H9 (cell line): ENCODE measurements around the gene GNAT3. TPM values are rescaled to one million over a fixed set of nuclear protein-coding genes. Genes with fewer than 3 reads are reported as not detected.

Experiments used
- DNase-seq: peaks from one replicate; pipeline ENCODE4 v3.0.0-alpha.2; 2017
- H2AFZ ChIP-seq: one replicate; pipeline ENCODE4 v1.6.1; 2013; ENCODE audit warnings: mild to moderate bottlenecking, low read length, control low read depth, moderate library complexity
- H2AK5ac ChIP-seq: 2 replicates; pipeline ENCODE4 v1.6.1; 2013; ENCODE audit warnings: low read length, control low read depth, mixed read lengths; ENCODE audit not compliant: insufficient read length
- H2BK120ac ChIP-seq: one replicate; pipeline ENCODE4 v1.6.1; 2013; ENCODE audit warnings: low read depth, mild to moderate bottlenecking, low read length, control low read depth, inconsistent platforms; ENCODE audit not compliant: poor library complexity, severe bottlenecking
- H2BK12ac ChIP-seq: 2 replicates; pipeline ENCODE4 v1.6.1; 2013; ENCODE audit warnings: low read length, control low read depth, mixed read lengths, low read depth; ENCODE audit not compliant: insufficient read length
- H2BK15ac ChIP-seq: 2 replicates; pipeline ENCODE4 v1.6.1; 2013; ENCODE audit warnings: low read depth, low read length, control low read depth
- H2BK20ac ChIP-seq: one replicate; pipeline ENCODE4 v1.6.1; 2013; ENCODE audit warnings: low read depth, mild to moderate bottlenecking, low read length, control low read depth, inconsistent platforms; ENCODE audit not compliant: poor library complexity, severe bottlenecking
- H2BK5ac ChIP-seq: 2 replicates; pipeline ENCODE4 v1.6.1; 2013; ENCODE audit warnings: low read length, control low read depth, mixed read lengths; ENCODE audit not compliant: insufficient read length
- H3K14ac ChIP-seq: 2 replicates; pipeline ENCODE4 v1.6.1; 2013; ENCODE audit warnings: low read length, control low read depth; ENCODE audit not compliant: insufficient read depth
- H3K18ac ChIP-seq: 2 replicates; pipeline ENCODE4 v1.6.1; 2013; ENCODE audit warnings: low read depth, mild to moderate bottlenecking, mixed read lengths, low read length, control low read depth; ENCODE audit not compliant: insufficient read length
- H3K23ac ChIP-seq: 2 replicates; pipeline ENCODE4 v1.6.1; 2013; ENCODE audit warnings: low read length, control low read depth, mixed read lengths, low read depth; ENCODE audit not compliant: insufficient read length
- H3K23me2 ChIP-seq: 2 replicates; pipeline ENCODE4 v1.6.1; 2013; ENCODE audit warnings: low read depth, mild to moderate bottlenecking, mixed read lengths, low read length, control low read depth; ENCODE audit not compliant: insufficient read length, poor library complexity, severe bottlenecking
- H3K27ac ChIP-seq: 2 replicates; pipeline ENCODE4 v1.5.1; 2013; ENCODE audit warnings: low read length, control low read depth, mixed read lengths, low read depth; ENCODE audit not compliant: insufficient read length
- H3K27me3 ChIP-seq: 2 replicates; pipeline ENCODE4 v1.6.1; 2013; ENCODE audit warnings: low read length, control low read depth, inconsistent platforms; ENCODE audit not compliant: insufficient read depth
- H3K4ac ChIP-seq: 2 replicates; pipeline ENCODE4 v1.6.1; 2013; ENCODE audit warnings: low read depth, mild to moderate bottlenecking, control low read depth, inconsistent platforms, low read length, moderate library complexity
- H3K4me1 ChIP-seq: 2 replicates; pipeline ENCODE4 v1.6.1; 2013; ENCODE audit warnings: low read length, control low read depth, inconsistent platforms; ENCODE audit not compliant: insufficient read depth
- H3K4me2 ChIP-seq: 2 replicates; pipeline ENCODE4 v1.6.1; 2013; ENCODE audit warnings: low read length, control low read depth, mixed read lengths; ENCODE audit not compliant: insufficient read length, insufficient read depth
- H3K56ac ChIP-seq: 2 replicates; pipeline ENCODE4 v1.6.1; 2013; ENCODE audit warnings: low read depth, mild to moderate bottlenecking, mixed read lengths, low read length, control low read depth; ENCODE audit not compliant: insufficient read length
- H3K79me1 ChIP-seq: 2 replicates; pipeline ENCODE4 v1.6.1; 2013; ENCODE audit warnings: low read depth, mild to moderate bottlenecking, moderate library complexity, low read length, control low read depth, inconsistent platforms; ENCODE audit not compliant: insufficient read depth, poor library complexity, severe bottlenecking
- H3K79me2 ChIP-seq: 2 replicates; pipeline ENCODE4 v1.6.1; 2013; ENCODE audit warnings: low read length, control low read depth, inconsistent platforms; ENCODE audit not compliant: insufficient read depth
- H3K9ac ChIP-seq: 2 replicates; pipeline ENCODE4 v1.6.1; 2013; ENCODE audit warnings: low read length, control low read depth, mixed read lengths; ENCODE audit not compliant: insufficient read length; ENCODE audit errors: extremely low read depth
- H3K9me3 ChIP-seq: one replicate; pipeline ENCODE4 v1.6.1; 2013; ENCODE audit warnings: low read depth, low read length, inconsistent platforms; ENCODE audit not compliant: control insufficient read depth
- H3T11ph ChIP-seq: one replicate; pipeline ENCODE4 v1.6.1; 2013; ENCODE audit warnings: mild to moderate bottlenecking, low read length, control low read depth, inconsistent platforms
- H4K20me1 ChIP-seq: one replicate; pipeline ENCODE4 v1.6.1; 2013; ENCODE audit not compliant: control insufficient read depth, insufficient read length, insufficient read depth
- H4K5ac ChIP-seq: 2 replicates; pipeline ENCODE4 v1.6.1; 2013; ENCODE audit warnings: low read depth, mild to moderate bottlenecking, mixed read lengths, low read length, control low read depth; ENCODE audit not compliant: insufficient read length
- H4K8ac ChIP-seq: replicated peaks from 2 replicates; pipeline ENCODE4 v1.6.1; 2013; ENCODE audit warnings: low read length, control low read depth, mixed read lengths, low read depth; ENCODE audit not compliant: insufficient read length
- H4K91ac ChIP-seq: 2 replicates; pipeline ENCODE4 v1.6.1; 2013; ENCODE audit warnings: low read depth, mild to moderate bottlenecking, moderate library complexity, mixed read lengths, low read length, control low read depth; ENCODE audit not compliant: insufficient read length
- H3K27ac Mint-ChIP-seq, 3 experiments: 2 replicates in 2 of 3; 3 replicates in 1 of 3; pipeline ENCODE4 v1.8.0; 2020 to 2021; ENCODE audit warnings: mixed read lengths in 3 of 3, mild to moderate bottlenecking in 1 of 3, moderate library complexity in 1 of 3
- H3K27me3 Mint-ChIP-seq: 2 replicates; pipeline ENCODE4 v1.8.0; 2021; ENCODE audit warnings: low read depth, mild to moderate bottlenecking, moderate library complexity, mixed read lengths
- H3K36me3 Mint-ChIP-seq, 3 experiments: 2 replicates in 2 of 3; 3 replicates in 1 of 3; pipeline ENCODE4 v1.8.0; 2020 to 2021; ENCODE audit warnings: low read depth in 3 of 3, mixed read lengths in 3 of 3; ENCODE audit not compliant: insufficient read depth in 1 of 3
- H3K4me1 Mint-ChIP-seq, 2 experiments: 2 replicates each; pipeline ENCODE4 v1.8.0; 2020; ENCODE audit warnings: mixed read lengths in 2 of 2
- H3K4me3 Mint-ChIP-seq, 2 experiments: 2 replicates in 1 of 2; 3 replicates in 1 of 2; pipeline ENCODE4 v1.8.0; 2020 to 2021; ENCODE audit warnings: mild to moderate bottlenecking in 2 of 2, mixed read lengths in 2 of 2, moderate library complexity in 1 of 2
- H3K9me3 Mint-ChIP-seq, 2 experiments: 2 replicates in 1 of 2; 3 replicates in 1 of 2; pipeline ENCODE4 v1.8.0; 2020; ENCODE audit warnings: mild to moderate bottlenecking in 2 of 2, mixed read lengths in 2 of 2, moderate library complexity in 1 of 2
- CTCF ChIP-seq: fragments of 200-600 bp; sonication (generic); conservative IDR thresholded peaks from 3 replicates; pipeline ENCODE4 v1.8.0; 2021; ENCODE audit warnings: antibody characterized with exemption, mild to moderate bottlenecking
- WGBS: extraction: QIAGEN DNeasy Blood & Tissue Kit; methylation state at CpG from one replicate; pipeline ENCODE4 v1.1.7; 2013; ENCODE audit warnings: missing lambda C conversion rate, low lambda C conversion rate, mixed read lengths; ENCODE audit not compliant: insufficient read length; ENCODE audit errors: extremely low coverage; 5-methylcytosine and 5-hydroxymethylcytosine counted together
- total RNA-seq: library from RNA; stranded (reverse); gene quantifications from 2 replicates; pipeline ENCODE4 v1.2.1, GENCODE V29; 2021

Gene GNAT3
- total RNA-seq, 1 experiment from 2014 or later = not detected

GRCh38 chr7:80550005-80550404, 38.1 kb upstream of the GNAT3 start:
- H3K79me2 ChIP-seq = no peaks in the 10 kb centered on the region
- no peak overlapping the region for H3K23ac ChIP-seq
- no peak for TF ChIP-seq CTCF
- no peak overlapping the region for H3K27ac ChIP-seq
- H4K91ac ChIP-seq = no peak overlapping the region
- H3K14ac ChIP-seq = no peak overlapping the region
- no peaks in the 10 kb centered on the region for H3K27me3 Mint-ChIP-seq
- no peaks in the 10 kb centered on the region for H3K27me3 ChIP-seq
- H3K9me3 ChIP-seq = no peaks in the 10 kb centered on the region
- no peak overlapping the region for H4K5ac ChIP-seq
- no peak overlapping the region for H2BK15ac ChIP-seq
- H3K9ac ChIP-seq = no peak overlapping the region
- no peaks in the 10 kb centered on the region for H3K4me1 Mint-ChIP-seq
- no peak overlapping the region for H3K4me3 Mint-ChIP-seq
- peaks cover 0 to 3% of the 10 kb centered on the region in 2 experiments; a peak in 3 of 5 replicates for H3K9me3 Mint-ChIP-seq
- no peak overlapping the region for H2BK5ac ChIP-seq
- no peak overlapping the region for H2AFZ ChIP-seq
- no peaks in the 10 kb centered on the region for H3K79me1 ChIP-seq
- H3K56ac ChIP-seq = no peak overlapping the region
- no peak overlapping the region for H3T11ph ChIP-seq
- H2BK120ac ChIP-seq = no peak overlapping the region
- no peak overlapping the region for H4K8ac ChIP-seq
- H3K4me1 ChIP-seq = no peaks in the 10 kb centered on the region
- H3K4me2 ChIP-seq = no peak overlapping the region
- H2BK12ac ChIP-seq = no peak overlapping the region
- no peak overlapping the region for H2BK20ac ChIP-seq
- peaks cover 0 to 1% (median under 1%) of the 10 kb centered on the region in 3 experiments; a peak in 2 of 7 replicates for H3K36me3 Mint-ChIP-seq
- no peaks in the 10 kb centered on the region for H4K20me1 ChIP-seq
- H3K18ac ChIP-seq = no peak overlapping the region
- DNase-seq = no peak
- no CpG with 5 or more reads among the region's 2 CpGs for WGBS
- no peaks in the 10 kb centered on the region for H3K23me2 ChIP-seq
- no peak overlapping the region for H3K4ac ChIP-seq
- H3K27ac Mint-ChIP-seq = no peak overlapping the region
- H2AK5ac ChIP-seq = no peak overlapping the region
